Naive B cell (primary cell): ENCODE results near the gene NKG7. TPM values are rescaled to one million over a fixed set of nuclear protein-coding genes. Genes with fewer than 3 reads are reported as not detected.

ENCODE experiments used
- polyA plus RNA-seq, 6 donors: library from polyadenylated mRNA; unstranded; fragments of 300-500 nt; fragmentation: Illumina TruSeq; gene quantifications; one replicate each; pipeline ENCODE4 v1.2.3, GENCODE V29; 2021; ENCODE audit warnings: low read depth in 6 of 6

The NKG7 gene
- polyA plus RNA-seq, 6 donors from 2014 or later, result 4.3 to 12.6 (median 7.2) TPM

Other genes starting within 250 kb of the NKG7 start
- 1 to 10 TPM in 1 of 6 donors, under 1 TPM in 1, not detected in 4; 0.25 to 1.3 TPM for gene SIGLEC9, start 247.7 kb downstream of the NKG7 start, polyA plus RNA-seq
- gene SIGLEC7, start 230.4 kb downstream of the NKG7 start, polyA plus RNA-seq, result under 1 TPM in 3 of 6 donors, not detected in 3; 0.22 to 0.32 (median 0.23) TPM
- gene CD33, start 147.6 kb downstream of the NKG7 start, polyA plus RNA-seq, result 1 to 10 TPM in 1 of 6 donors, under 1 TPM in 3, not detected in 2; 0.60 to 3.6 (median 0.85) TPM
- not detected for gene SIGLECL1, start 121.6 kb downstream of the NKG7 start, polyA plus RNA-seq
- gene IGLON5, start 61.0 kb downstream of the NKG7 start, polyA plus RNA-seq, result not detected
- gene VSIG10L, start 30.5 kb downstream of the NKG7 start, polyA plus RNA-seq, result 1 to 10 TPM in 2 of 6 donors, under 1 TPM in 3, not detected in 1; 0.40 to 1.3 (median 0.84) TPM
- 100 to 1,000 TPM in 3 of 6 donors, 10 to 100 TPM in 3; 72.7 to 167 (median 101) TPM for gene ETFB, start 6.3 kb downstream of the NKG7 start, polyA plus RNA-seq
- 1 to 10 TPM in 1 of 6 donors, under 1 TPM in 1, not detected in 4; 0.46 to 1.2 TPM for gene CLDND2, start 3.7 kb downstream of the NKG7 start, polyA plus RNA-seq
- under 1 TPM in 1 of 6 donors, not detected in 5; 0.34 TPM for gene LIM2, start 15.3 kb upstream of the NKG7 start, polyA plus RNA-seq
- not detected for gene C19orf84, start 17.9 kb upstream of the NKG7 start, polyA plus RNA-seq
- gene SIGLEC10, start 45.0 kb upstream of the NKG7 start, polyA plus RNA-seq, result 10 to 100 TPM; 43.9 to 75.2 (median 55.8) TPM
- gene SIGLEC8, start 85.8 kb upstream of the NKG7 start, polyA plus RNA-seq, result not detected
- not detected for gene CEACAM18, start 105.9 kb upstream of the NKG7 start, polyA plus RNA-seq
- under 1 TPM in 1 of 6 donors, not detected in 5; 0.28 TPM for gene SIGLEC12, start 129.1 kb upstream of the NKG7 start, polyA plus RNA-seq
- gene SIGLEC6, start 159.0 kb upstream of the NKG7 start, polyA plus RNA-seq, result 1 to 10 TPM in 3 of 6 donors, under 1 TPM in 2, not detected in 1; 0.72 to 1.9 (median 1.2) TPM
- gene ZNF175, start 198.6 kb upstream of the NKG7 start, polyA plus RNA-seq, result 1 to 10 TPM in 5 of 6 donors, under 1 TPM in 1; 0.94 to 5.1 (median 3.1) TPM